ENCODE results near the gene TMEM35B.

Gene TMEM35B

DNA sequence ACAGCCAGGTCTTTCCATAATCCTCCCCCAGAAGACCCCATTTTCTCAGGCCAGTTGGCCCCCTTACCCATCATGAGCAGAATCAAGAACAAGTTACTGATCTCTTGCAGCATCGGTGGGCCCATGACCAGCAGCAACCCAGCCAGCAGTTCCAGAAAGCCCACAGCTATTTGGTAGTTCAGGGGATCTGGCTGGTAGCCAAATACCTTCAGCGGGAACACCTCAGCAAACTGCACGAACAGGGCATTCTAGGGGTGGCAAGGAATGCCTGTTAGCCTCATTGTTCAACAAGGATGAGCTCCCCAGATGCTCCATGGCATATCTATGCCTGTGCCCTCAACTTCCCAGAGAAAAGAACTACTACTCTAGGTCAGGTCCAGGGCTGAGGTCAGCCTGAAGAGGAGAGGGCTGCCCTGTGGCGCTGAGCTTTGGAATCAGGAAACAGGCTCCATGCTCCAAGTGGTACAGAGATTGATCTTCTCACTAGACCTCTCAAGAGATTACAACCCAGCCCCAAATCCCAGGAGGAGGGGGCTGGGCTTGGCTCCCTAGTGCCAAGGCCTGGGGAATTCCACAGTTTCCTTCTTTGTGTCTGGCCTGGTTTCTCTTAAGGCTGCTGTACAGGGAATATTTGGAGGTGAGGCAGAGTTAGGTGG is 1.3 kb downstream of the TMEM35B start:
- Histone ChIP-seq H3K27ac (replicated peaks) (no peak overlapping the region), H3K27me3 (ENCODE audit: insufficient read depth, poor library complexity, severe bottlenecking) (no peaks in the 10 kb centered on the region), H3K4me3 (replicated peaks; ENCODE audit: insufficient read depth, low read length) (peak overlapping the region; percentile 66; the same call in 1 of the 2 replicates)
- no peak for DNase-seq (ENCODE audit: low read depth in 1 of 2, low spot score in 1 of 2)
- no peak for TF ChIP-seq GABPA (IDR thresholded peaks at IDR 0.05; ENCODE audit: low read depth)

DNA sequence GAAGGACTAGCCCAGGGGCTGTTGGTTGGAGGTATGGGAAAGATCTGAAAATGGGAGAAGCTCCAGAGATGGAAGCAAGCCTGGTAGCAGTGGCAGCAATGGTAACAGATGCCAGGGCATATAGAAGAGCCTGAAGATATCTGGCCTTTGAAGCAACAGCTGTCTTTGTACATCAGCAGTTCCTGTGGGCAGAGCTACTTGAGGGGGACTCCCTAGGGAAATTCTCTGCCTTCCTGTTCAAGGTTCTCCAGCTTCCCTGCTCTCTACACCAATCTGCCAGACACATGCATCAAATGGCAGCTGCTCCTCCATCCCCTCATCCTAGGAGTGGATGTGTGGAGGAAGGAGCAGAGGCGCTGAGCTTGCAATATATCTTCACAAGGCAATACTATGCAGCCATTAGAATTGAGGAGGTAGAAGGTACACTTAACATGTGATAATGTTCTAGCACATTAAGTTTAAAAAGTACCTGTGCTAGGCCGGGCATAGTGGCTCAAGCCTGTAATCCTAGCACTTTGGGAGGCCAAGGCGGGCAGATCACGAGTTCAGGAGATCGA is 2.2 kb downstream of the TMEM35B start:
- TF ChIP-seq GABPA (IDR thresholded peaks at IDR 0.05; ENCODE audit: low read depth) (no peak), SPI1 (IDR thresholded peaks at IDR 0.05; ENCODE audit: borderline replicate concordance, low read depth) (no peak), POLR2AphosphoS5 (IDR thresholded peaks at IDR 0.05; ENCODE audit: low read depth) (no peak)
- TF ChIP-seq, protein P1, sequence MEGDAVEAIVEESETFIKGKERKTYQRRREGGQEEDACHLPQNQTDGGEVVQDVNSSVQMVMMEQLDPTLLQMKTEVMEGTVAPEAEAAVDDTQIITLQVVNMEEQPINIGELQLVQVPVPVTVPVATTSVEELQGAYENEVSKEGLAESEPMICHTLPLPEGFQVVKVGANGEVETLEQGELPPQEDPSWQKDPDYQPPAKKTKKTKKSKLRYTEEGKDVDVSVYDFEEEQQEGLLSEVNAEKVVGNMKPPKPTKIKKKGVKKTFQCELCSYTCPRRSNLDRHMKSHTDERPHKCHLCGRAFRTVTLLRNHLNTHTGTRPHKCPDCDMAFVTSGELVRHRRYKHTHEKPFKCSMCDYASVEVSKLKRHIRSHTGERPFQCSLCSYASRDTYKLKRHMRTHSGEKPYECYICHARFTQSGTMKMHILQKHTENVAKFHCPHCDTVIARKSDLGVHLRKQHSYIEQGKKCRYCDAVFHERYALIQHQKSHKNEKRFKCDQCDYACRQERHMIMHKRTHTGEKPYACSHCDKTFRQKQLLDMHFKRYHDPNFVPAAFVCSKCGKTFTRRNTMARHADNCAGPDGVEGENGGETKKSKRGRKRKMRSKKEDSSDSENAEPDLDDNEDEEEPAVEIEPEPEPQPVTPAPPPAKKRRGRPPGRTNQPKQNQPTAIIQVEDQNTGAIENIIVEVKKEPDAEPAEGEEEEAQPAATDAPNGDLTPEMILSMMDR (IDR thresholded peaks at IDR 0.05; ENCODE audit: insufficient read depth, low read length): no peak
- TF ChIP-seq, protein P2, sequence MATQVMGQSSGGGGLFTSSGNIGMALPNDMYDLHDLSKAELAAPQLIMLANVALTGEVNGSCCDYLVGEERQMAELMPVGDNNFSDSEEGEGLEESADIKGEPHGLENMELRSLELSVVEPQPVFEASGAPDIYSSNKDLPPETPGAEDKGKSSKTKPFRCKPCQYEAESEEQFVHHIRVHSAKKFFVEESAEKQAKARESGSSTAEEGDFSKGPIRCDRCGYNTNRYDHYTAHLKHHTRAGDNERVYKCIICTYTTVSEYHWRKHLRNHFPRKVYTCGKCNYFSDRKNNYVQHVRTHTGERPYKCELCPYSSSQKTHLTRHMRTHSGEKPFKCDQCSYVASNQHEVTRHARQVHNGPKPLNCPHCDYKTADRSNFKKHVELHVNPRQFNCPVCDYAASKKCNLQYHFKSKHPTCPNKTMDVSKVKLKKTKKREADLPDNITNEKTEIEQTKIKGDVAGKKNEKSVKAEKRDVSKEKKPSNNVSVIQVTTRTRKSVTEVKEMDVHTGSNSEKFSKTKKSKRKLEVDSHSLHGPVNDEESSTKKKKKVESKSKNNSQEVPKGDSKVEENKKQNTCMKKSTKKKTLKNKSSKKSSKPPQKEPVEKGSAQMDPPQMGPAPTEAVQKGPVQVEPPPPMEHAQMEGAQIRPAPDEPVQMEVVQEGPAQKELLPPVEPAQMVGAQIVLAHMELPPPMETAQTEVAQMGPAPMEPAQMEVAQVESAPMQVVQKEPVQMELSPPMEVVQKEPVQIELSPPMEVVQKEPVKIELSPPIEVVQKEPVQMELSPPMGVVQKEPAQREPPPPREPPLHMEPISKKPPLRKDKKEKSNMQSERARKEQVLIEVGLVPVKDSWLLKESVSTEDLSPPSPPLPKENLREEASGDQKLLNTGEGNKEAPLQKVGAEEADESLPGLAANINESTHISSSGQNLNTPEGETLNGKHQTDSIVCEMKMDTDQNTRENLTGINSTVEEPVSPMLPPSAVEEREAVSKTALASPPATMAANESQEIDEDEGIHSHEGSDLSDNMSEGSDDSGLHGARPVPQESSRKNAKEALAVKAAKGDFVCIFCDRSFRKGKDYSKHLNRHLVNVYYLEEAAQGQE (IDR thresholded peaks at IDR 0.05; ENCODE audit: insufficient replicate concordance, low read depth): no peak
- DNase-seq (ENCODE audit: low read depth in 1 of 2, low spot score in 1 of 2): no peak
- Histone ChIP-seq H3K27ac (replicated peaks) (no peak overlapping the region), H3K27me3 (ENCODE audit: insufficient read depth, poor library complexity, severe bottlenecking) (no peaks in the 10 kb centered on the region), H3K4me3 (replicated peaks; ENCODE audit: insufficient read depth, low read length) (no peak overlapping the region)

DNA sequence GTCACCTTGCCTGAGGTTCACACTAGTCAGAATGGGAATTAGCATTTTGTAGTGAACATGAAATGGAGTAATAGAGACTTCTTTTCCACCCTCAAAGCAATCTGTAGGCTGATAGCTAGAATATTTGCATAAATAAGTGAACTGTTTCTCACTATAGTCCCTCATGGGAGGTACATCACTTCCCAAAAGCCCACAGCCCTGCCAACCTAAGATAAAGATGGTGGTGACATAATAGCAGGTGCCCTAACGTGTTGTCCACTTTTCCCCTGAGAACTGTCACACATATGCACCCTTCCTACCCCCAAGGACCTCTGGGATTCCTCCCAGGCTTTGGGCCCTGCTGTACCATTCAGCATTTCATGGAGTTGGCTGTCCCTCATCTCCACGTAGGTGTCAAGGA is 4.4 kb downstream of the TMEM35B start:
- DNase-seq (ENCODE audit: low read depth in 1 of 2, low spot score in 1 of 2): no peak
- TF ChIP-seq SPI1 (IDR thresholded peaks at IDR 0.05; ENCODE audit: borderline replicate concordance, low read depth) (no peak), POLR2AphosphoS5 (IDR thresholded peaks at IDR 0.05; ENCODE audit: low read depth) (no peak), GABPA (IDR thresholded peaks at IDR 0.05; ENCODE audit: low read depth) (no peak)
- TF ChIP-seq, protein P1 (IDR thresholded peaks at IDR 0.05; ENCODE audit: insufficient read depth, low read length): no peak
- TF ChIP-seq, protein P2 (IDR thresholded peaks at IDR 0.05; ENCODE audit: insufficient replicate concordance, low read depth): no peak

DNA sequence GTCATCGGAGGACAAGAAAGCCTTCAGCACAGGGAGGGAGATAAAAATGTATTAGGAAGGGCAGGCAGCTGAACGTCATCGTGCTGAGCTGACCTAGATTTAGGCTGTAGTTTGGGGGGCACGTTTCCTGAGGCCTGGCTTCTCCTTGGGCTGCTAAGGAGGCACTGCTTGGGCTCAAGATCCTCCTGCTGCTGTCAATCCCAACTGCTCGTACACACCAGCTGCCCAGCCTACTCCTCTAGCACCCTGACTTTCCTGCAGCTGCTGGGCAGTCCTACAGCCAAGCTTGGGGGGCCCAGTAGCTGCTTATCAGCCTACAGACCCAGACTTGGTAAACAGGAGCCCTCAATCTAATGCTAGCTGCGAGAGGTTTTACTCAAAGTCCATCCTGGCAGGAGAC is 6.2 kb downstream of the TMEM35B start:
- no peak for DNase-seq (ENCODE audit: low read depth in 1 of 2, low spot score in 1 of 2)
- TF ChIP-seq POLR2AphosphoS5 (IDR thresholded peaks at IDR 0.05; ENCODE audit: low read depth) (no peak), SPI1 (IDR thresholded peaks at IDR 0.05; ENCODE audit: borderline replicate concordance, low read depth) (no peak), GABPA (IDR thresholded peaks at IDR 0.05; ENCODE audit: low read depth) (no peak)
- TF ChIP-seq, protein P1 (IDR thresholded peaks at IDR 0.05; ENCODE audit: insufficient read depth, low read length): no peak
- TF ChIP-seq, protein P2 (IDR thresholded peaks at IDR 0.05; ENCODE audit: insufficient replicate concordance, low read depth): no peak
- H3K27me3 ChIP-seq (ENCODE audit: insufficient read depth, poor library complexity, severe bottlenecking): no peaks in the 10 kb centered on the region
- no peak overlapping the region for H3K4me3 ChIP-seq (replicated peaks; ENCODE audit: insufficient read depth, low read length)
- H3K27ac ChIP-seq (replicated peaks): no peak overlapping the region

More for the DNA sequence above, 4.4 kb downstream of the TMEM35B start:
- no peak overlapping the region for H3K27ac ChIP-seq (replicated peaks)
- H3K4me3 ChIP-seq (replicated peaks; ENCODE audit: insufficient read depth, low read length): no peak overlapping the region
- H3K27me3 ChIP-seq (ENCODE audit: insufficient read depth, poor library complexity, severe bottlenecking): no peaks in the 10 kb centered on the region

All from HL-60 (cell line).